Sciatic nerve (tissue), 2 donors: ENCODE measurements around the gene SYT1. TPM values are rescaled to one million over a fixed set of nuclear protein-coding genes. Genes with fewer than 3 reads are reported as not detected.
A peak's percentile ranks its signal among the peaks of the same experiment; 100 is the strongest.
"Not testable (repeated sequence)": the region's sequence is repeated elsewhere in the genome, so short reads cannot be mapped to it uniquely, and the experiment has no call there.

Experiments used
- ATAC-seq: fragments of 200-7000 bp; cut with Tn5 transposase; one replicate; pipeline ENCODE4 v1.9.1; 2020; ENCODE audit warnings: mild to moderate bottlenecking, moderate library complexity
- DNase-seq: peaks from one replicate; pipeline ENCODE4 v3.0.0-alpha.2; 2020; ENCODE audit warnings: low spot score
- intact Hi-C: fragments of 100-400 bp; cut with DNase I; formaldehyde crosslinking; loops from one replicate; pipeline ENCODE4 v1.14.2; 2022
- total RNA-seq: library from RNA; stranded (reverse); fragmentation: NEBNext Ultra II Directional; extraction: Animal tissue kit (Norgen Biotek cat#: 25700); gene quantifications from one replicate; pipeline ENCODE4 v1.2.1, GENCODE V29; 2021
- donor health status: DM: no; HTN: no; CAD: no.
- donor health status: DM: no; HTN: no; CAD: no.

SYT1 gene
- total RNA-seq: 9.0 TPM

DNA sequence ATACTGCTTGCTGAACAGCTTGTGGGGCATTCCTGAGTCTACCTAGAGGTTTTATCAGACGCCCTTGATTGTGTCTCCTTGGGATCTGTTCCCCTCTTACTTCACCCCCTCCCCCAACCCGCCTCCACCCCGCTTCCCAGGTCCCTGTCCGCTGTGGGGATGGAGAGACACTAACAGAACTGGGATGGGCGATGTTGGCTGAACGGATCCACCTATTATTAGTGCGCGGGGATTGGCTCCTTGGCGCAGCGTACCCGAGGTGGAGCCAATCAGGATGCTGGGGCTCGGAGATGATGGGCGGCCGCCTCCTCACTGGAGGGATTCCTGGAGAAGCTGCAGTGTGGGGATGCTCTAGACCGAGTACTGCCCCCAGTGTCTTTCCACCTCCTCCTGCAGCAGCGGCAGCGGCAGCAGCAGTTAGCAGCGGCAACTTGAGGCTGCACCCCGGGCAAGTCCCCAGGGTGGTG is at the start of gene SYT1:
Gene SYT1, plus strand, starts transcription at position 372 of the 467 bp plus-strand sequence.
- DNase-seq (peak; percentile 65), ATAC-seq (peak; percentile 91)
- intact Hi-C loops: no loop called here

DNA sequence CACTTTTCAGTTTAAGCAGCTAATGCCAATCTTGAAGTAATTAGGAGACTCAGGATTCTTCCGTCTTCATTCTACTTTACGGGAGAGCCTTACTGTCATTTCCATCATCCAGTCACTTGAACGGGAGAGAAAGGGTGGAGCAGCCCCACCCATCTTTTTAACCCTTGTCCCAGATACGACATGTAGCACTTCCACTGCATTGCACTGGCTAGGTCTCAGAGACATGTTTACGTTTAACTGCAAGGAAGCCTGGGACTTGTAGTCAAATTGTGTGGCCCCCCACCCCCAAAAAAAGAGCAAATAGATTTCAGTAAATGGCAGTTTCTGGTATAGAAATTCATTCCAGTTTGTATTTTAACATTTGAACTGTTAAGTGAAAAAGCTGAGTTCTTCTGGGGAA is 46.1 kb upstream of the SYT1 start:
- intact Hi-C loops: no loop called here
- no peak for ATAC-seq

DNA sequence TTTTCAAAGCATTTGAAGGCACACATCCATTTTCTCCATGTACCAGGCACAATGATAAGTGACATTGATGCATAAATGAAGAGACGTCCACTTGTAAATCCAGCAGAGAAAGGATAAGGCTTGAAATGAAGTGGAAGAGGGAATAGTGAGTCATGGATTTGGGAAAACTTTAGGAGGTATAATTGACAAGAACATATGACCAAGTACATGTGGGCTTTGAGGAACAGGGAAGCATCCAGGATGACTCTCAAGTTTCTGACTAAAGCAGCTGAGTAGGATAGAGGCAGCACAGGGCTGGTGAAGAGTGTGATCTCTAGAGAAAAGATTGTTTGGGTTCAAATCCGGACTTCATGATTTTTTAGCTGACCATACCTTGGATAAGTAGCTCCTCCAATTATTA is 43.6 kb upstream of the SYT1 start:
- ATAC-seq: no peak
- intact Hi-C loops: loop anchor here (5.0 kb wide), 1 partner anchor 291 kb away; no protein-coding TSS in a partner anchor
- DNase-seq: no peak

More for the DNA sequence above, 46.1 kb upstream of the SYT1 start:
- no peak for DNase-seq

DNA sequence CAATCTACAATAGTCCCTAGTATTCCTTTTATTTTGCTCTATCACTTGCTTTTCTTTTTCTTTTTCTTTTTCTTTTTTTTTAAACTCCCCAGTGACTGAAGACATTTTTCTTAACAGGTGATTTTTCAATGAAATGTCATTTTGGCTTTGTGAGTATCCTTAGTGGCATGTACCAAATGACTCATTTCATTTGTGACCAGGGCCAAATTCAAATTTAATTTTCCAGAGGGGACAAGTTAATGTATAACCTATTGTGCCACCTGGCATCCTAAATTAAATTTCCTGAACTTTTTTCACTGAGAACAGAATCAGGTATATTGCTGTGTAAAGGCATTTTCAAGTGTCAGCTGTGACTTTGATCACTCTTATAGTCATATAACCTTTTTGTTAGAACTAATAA is 39.7 kb upstream of the SYT1 start:
- no peak for ATAC-seq
- intact Hi-C loops: loop anchor here (5.0 kb wide), 1 partner anchor 287 kb away; no protein-coding TSS in a partner anchor
- DNase-seq: no peak

DNA sequence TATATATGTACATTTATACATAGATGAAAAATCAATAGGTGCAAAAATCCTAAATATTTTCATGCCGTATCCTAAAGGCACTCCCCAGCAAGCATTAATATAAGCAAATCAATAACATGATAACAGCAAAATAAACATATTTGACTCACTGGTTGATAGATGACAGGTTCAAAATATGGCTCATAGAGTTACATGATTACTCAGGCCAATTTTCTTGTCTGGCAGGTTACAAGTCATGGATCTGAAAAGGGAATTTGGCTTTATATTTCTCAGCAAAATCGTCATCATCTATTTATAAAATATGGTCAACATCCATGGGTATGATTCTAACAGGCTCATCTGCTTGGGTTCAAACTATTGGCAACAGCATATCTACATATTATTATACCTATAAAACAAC is 34.9 kb upstream of the SYT1 start:
- DNase-seq (no peak), ATAC-seq (no peak)
- intact Hi-C loops: no loop called here

DNA sequence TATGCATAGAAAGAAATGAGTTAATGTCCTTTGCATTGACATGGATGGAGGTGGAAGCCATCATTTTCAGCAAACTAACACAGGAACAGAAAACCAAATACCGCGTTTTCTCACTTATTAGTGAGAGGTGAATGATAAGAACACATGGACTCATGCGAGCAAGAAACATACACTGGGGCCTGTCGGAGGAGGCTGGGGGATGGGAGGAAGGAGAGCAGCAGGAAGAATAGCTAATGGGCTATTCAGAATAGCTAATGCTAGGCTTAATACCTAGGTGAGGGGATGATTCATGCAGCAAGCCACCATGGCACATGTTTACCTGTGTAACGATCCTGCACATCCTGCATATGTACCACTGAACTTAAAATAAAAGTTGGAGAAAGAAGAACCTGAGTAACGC is 29.1 kb upstream of the SYT1 start:
- ATAC-seq (no peak), DNase-seq (no peak)
- intact Hi-C loops: no loop called here

DNA sequence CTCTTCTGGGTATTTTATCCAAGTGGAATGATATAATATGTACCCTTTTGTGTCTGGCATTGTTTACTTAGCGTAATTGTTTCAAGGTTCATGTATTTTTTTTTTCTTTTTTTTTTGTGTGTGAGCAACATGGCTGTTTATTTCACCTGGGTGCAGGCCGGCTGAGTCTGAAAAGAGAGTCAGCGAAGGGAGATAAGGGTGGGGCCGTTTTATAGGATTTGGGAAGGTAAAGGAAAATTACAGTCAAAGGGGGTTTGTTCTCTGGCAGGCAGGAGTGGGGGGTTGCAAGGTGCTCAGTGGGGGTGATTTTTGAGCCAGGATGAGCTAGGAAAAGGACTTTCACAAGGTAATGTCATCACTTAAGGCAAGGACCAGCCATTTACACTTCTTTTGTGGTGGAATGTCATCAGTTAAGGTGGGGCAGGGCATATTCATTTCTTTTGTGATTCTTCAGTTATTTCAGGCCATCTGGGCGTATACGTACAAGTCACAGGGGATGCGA is 24.0 kb upstream of the SYT1 start:
- ATAC-seq, DNase-seq, intact Hi-C loops: not testable (repeated sequence)

DNA sequence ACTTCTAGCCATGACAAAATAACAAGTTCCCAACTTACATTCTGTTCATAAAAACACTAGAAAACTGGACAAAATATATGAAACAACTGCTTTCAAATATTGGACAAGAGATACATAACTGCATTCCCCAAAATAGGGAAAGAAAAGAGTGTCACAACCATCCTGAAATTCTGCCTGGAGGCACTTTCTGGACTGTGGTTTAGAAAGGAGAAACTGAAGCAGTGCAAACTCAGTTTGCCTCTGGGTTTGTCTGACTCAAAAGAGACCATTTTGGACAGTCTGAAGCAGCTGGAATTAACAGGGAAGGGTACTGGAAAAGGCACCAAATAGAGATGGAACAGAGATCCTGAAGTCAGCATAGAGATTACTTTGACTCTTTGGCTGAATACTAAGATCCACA is 11.3 kb upstream of the SYT1 start:
- intact Hi-C loops: no loop called here
- ATAC-seq: no peak
- no peak for DNase-seq

DNA sequence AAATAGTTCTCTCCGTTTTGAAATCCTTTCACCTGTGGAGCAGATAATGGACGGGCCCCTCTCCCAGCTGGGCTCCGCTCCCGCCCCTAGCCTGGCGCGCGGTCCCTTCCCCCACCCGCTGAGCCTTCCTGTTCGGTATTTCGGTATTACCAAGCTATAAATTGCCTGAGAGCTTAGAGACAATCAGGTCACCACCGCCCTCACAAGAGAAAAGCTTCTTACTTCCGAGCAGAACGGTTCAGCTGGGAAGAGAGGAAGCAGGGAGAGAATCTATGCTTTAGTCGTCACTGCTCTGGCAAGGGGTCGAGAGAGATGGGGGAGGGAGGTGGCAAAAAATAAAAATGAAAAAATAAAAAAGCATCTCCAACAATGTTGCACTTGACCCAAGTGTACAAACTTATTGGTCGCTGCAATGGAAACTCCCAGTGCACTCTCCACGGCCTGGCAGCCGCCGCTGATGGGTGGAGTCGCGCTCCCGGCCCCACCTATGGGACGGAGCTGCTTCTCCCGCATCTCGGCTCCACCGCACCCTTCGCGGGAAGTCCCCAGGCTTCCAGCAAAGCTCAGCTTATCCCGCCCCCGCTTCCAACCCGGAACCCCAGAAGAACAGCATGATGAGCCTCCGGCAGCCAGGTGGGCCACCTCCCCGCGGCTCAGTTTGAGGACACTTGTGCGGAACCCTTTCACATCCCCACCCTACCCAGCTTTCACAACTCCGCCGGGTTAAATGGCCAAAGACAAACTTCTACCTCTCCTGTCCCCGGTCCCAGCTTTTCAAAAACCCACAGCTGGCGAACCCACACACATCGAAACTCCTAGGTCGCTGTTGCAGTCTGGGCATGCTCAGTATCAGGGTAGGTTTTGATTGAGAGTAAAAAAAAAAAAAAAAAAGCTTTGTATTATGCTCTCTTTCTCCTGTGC is 832 bp upstream of the SYT1 start:
- DNase-seq: peak; percentile 69
- intact Hi-C loops: no loop called here
- peak; percentile 84 for ATAC-seq

DNA sequence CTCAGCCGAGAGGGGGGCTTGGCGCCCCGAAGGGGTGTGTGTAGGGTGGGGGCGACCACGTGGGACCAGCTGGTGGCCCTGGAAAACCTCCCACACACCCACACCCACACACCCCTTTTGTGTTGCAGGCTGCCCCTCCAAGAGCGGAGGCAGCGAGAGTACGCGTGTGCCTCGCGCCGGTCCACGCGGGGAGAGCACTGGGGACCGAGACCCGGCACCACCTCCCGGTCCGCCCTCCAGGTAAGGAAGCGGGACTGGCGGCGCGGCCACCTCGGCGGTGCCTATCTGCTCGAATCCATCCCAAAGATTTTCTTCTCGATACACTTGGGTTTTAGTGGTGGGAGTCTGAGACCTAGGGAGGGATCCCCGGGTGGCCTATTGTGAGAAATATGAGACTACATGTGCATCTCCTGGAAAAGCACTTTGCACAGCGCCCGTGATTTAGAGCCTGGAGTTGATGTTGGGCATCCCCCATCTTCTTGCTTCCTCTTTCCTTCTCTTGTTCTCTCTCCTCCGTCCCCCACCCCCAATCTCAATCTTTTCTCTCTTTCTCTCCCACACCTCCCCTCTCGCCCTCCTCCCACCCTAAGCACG is 393 bp downstream of the SYT1 start:
- DNase-seq (no peak), ATAC-seq (peak; percentile 49)
- intact Hi-C loops: no loop called here

DNA sequence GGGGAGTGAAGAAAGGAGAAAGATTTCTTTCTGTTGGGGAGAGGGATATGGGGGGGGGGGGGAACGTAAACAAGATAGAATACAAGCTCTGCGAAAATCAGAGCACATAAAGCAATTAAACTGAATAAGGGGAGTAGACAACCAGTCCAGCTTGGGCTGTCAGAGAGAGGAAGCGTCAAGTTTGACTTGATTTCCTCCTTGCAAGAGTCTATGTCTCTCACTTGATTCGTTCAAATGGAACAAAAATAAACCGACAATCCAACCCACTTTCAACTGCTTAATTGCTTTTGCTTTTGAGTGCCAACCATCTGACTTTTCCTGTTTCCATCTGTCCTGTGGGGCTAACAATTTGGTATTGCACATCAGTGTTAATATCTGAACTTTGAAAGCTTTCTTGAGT is 942 bp downstream of the SYT1 start:
- intact Hi-C loops: no loop called here
- ATAC-seq (no peak), DNase-seq (no peak)

DNA sequence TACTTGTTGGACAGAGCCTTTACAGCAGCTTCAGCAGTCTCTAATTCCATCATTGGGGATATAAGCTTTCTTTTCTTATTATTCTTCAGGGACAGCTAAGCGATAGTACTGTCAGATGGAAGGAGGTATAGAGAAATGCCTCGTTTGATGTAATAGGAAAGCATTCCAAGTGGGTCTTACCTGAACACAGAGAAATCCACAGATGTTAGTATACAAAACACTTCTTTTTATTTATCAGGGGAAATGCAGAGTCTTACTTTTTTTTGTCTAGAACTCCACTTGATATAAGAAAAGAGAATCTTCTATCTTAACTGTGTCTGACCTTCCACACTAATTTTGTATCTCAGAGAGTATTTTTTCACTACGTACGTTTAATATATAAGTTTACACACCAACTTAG is 1.9 kb downstream of the SYT1 start:
- ATAC-seq (no peak), DNase-seq (no peak)
- intact Hi-C loops: no loop called here

DNA sequence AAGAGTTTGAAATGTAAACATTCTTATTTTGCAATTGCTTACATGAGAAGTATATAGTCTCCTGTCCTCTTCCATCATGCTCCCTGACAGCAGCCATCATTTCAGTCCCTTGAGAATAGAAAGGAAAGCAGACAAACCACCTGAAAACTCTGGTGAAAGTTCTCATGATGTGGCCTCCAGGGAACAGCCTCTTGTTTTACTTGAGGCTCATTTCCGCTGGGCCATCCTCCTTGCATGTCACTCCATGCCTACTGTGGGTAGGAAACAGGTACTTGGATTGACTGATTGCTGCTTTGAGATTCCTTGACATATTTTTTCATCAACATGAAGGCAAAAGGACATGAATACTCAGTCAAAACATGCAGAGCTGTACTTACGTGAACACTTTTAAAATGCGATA is 6.0 kb downstream of the SYT1 start:
- DNase-seq: no peak
- ATAC-seq: no peak

DNA sequence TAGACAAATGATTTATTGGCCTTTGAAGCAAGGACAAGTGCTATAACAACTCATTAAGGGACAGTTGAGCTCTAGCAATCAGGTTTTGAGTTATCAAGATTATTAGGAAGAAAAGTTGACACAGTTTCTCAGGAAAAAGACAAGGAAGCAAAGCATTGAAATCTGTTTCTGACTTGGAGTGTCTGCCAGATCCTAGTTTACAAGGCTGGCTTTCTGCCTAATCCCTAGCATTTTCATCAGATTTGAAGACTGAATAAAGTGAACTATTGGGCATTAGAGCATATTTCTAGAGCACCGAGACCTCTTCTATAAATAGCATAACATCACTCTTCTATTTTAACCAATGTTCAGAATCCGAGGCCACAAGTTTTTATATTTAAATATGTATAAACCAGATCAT is 7.0 kb downstream of the SYT1 start:
- intact Hi-C loops: no loop called here
- DNase-seq (no peak), ATAC-seq (no peak)

More for the DNA sequence above, 6.0 kb downstream of the SYT1 start:
- intact Hi-C loops: no loop called here

DNA sequence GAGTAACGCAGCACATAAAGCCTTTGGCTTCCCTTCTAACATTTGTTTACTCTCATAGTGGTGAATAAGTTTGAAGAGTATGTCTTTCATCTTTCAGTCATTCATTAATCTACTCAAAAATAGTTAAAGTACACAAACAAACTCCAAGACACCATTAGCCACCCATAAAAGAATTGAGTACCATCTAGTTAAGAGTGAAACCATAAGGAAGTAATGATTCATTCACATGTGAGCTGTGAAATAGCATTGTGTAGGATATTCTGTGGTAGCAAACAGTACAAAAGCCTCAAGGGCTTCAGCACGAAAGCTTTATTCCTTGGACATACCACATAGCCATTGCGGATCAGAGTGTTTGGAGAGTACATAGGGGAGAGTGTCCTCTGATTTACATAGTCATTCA is 13.9 kb downstream of the SYT1 start:
- ATAC-seq: no peak
- intact Hi-C loops: no loop called here
- DNase-seq: no peak

DNA sequence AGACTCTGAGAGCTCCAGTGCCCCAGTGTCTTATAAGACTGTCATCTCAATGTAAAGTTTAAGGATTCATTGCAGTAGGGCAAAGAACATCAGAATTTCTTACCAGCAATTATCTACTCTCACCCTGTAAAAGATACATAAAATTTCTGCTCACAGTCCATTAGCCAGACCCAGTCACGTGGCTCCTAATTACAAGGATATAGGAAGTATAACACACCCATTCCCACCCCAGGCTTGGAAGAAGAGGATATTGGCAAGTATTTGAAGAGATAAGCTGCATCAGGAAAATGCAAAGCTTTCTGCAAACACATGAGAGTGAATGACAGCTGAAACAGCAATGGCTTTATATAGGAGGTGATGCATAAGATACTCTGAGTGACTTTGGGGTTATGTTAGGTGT is 14.3 kb downstream of the SYT1 start:
- intact Hi-C loops: no loop called here
- ATAC-seq: no peak

DNA sequence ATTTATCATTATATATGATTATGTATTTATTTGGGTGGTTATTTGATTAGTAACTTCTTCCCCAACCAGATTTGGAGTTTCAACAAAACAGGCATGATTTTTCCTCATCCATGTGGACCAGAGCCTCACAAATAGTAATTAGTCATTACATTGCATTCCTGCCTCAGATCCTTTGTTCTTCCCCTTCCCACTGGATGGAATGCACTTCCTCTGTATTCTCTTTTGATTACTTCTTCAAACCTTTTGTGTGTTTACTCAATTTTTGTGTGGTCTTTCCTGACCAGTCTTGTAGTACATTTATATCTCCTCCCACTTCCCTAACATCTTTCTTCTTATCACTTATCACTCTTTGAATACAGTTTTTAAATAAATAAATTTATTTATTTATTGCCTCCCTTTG is 15.5 kb downstream of the SYT1 start:
- no peak for ATAC-seq
- intact Hi-C loops: no loop called here
- no peak for DNase-seq

More for the DNA sequence above, 14.3 kb downstream of the SYT1 start:
- no peak for DNase-seq

DNA sequence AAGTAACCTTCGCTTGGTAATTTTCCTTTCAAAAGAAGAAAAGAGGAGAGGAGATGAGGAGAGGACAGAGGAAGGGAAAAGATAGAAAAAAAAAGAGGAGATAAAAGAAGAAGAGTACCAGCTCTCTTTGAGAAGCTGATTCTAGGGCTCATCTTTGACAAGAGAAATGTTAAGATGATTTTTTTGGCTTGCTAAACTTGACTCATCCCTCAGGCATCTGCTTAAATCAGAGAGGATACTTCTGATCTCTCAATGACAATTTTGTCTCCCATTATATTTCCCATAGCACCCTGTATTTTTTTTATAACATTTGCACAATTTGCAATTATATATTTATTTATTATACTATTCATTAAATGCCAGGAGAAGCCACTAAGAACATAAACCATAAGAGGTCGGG is 17.1 kb downstream of the SYT1 start:
- ATAC-seq (no peak), DNase-seq (no peak)
- intact Hi-C loops: no loop called here

DNA sequence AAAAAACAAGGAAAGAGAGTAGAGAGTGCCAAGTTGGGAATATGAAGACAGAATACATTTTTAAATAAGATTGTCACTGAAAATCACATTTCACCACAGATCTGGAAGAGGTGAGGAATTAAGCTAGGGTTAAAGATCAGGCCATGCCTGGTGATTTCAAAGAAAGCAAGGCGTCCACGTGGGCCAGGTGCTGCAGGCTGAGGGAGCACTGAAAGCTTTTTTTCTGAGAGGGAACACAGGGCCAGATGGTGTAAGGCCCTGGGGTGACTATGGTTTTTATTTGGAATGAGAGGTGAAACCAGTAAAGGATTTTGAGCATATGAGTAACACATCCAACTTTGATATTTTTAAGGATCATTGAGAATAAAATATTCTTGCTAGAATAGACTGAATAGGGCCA is 20.9 kb downstream of the SYT1 start:
- intact Hi-C loops: no loop called here
- ATAC-seq (no peak), DNase-seq (no peak)

DNA sequence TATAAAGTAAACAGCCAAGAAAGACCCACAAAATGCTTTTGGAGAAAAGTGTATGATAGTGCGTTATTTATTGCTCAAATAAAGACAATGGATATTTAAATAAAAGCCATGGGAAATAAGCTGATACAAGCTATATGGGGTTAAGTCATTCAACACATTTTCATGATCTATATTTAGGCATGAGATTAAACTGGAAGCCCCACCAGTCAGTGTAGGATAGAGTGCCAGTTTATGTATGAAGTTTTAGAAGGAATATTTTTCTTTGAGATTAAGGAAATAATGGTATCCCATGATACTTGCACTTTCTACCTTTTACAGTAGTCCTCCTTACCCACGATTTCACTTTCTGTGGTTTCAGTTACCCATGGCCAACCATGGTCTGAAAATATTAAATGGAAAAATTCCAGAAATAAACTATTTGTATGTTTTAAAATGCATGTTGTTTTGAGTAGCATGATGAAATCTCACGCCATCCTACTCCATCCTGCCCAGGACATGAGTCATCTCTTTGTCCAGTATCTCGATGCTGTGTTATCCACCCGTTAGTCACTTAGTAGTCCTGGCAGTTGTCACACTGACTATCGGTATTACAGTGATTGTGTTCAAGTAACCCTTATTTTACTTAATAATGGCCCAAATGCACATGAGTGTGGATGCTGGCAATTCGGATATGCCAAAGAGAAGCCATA is 22.3 kb downstream of the SYT1 start:
- DNase-seq: no peak
- ATAC-seq: no peak
- intact Hi-C loops: no loop called here
